Fibroblast of lung (primary cell): ENCODE results near the gene PCDH1. TPM values are rescaled to one million over a fixed set of nuclear protein-coding genes. Genes with fewer than 3 reads are reported as not detected.

ENCODE experiments used
- DNase-seq, 2 donors: peaks; one replicate each; pipeline versions ENCODE4 v3.0.0 to v3.0.0-alpha.2; 2010; ENCODE audit warnings: low read depth in 2 of 2
- H2AFZ ChIP-seq: 2 replicates; pipeline ENCODE4 v1.5.1; 2012; ENCODE audit warnings: low read length, control low read depth, inconsistent platforms
- H3K27ac ChIP-seq: 2 replicates; pipeline ENCODE4 v1.5.1; 2011; ENCODE audit warnings: low read length, control low read depth; ENCODE audit not compliant: insufficient read depth
- H3K27me3 ChIP-seq: 2 replicates; pipeline ENCODE4 v1.5.1; 2011; ENCODE audit warnings: mild to moderate bottlenecking, low read length; ENCODE audit not compliant: control insufficient read depth, insufficient read depth
- H3K36me3 ChIP-seq: 2 replicates; pipeline ENCODE4 v1.5.1; 2011; ENCODE audit warnings: low read length; ENCODE audit not compliant: control insufficient read depth, insufficient read depth
- H3K4me1 ChIP-seq: 2 replicates; pipeline ENCODE4 v1.5.1; 2011; ENCODE audit warnings: low read length; ENCODE audit not compliant: control insufficient read depth, insufficient read depth; ENCODE audit errors: extremely low read depth
- H3K4me2 ChIP-seq: 2 replicates; pipeline ENCODE4 v1.5.1; 2011; ENCODE audit warnings: low read length, control low read depth; ENCODE audit not compliant: insufficient read depth; ENCODE audit errors: extremely low read depth
- H3K4me3 ChIP-seq, 4 experiments: fragments of 200-600 bp in 1 of 4; sonication (generic) in 1 of 4; replicated peaks in 1 of 4; 2 replicates each; pipeline ENCODE4 v1.5.1; 2011 to 2016; ENCODE audit warnings: low read length in 4 of 4, low read depth in 3 of 4, mild to moderate bottlenecking in 3 of 4, control low read depth in 2 of 4, inconsistent platforms in 1 of 4, mixed read lengths in 1 of 4; ENCODE audit not compliant: insufficient read depth in 1 of 4; ENCODE audit errors: control extremely low read depth in 1 of 4
- H3K79me2 ChIP-seq: 2 replicates; pipeline ENCODE4 v1.5.1; 2012; ENCODE audit warnings: mild to moderate bottlenecking, low read length, inconsistent platforms; ENCODE audit not compliant: control insufficient read depth, insufficient read depth
- H3K9ac ChIP-seq: 2 replicates; pipeline ENCODE4 v1.5.1; 2011; ENCODE audit warnings: mild to moderate bottlenecking, low read length, control low read depth; ENCODE audit not compliant: insufficient read depth
- H3K9me3 ChIP-seq: 2 replicates; pipeline ENCODE4 v1.5.1; 2012; ENCODE audit warnings: low read depth, low read length; ENCODE audit not compliant: control insufficient read depth, insufficient read depth
- H4K20me1 ChIP-seq: 2 replicates; pipeline ENCODE4 v1.5.1; 2011; ENCODE audit warnings: low read length; ENCODE audit not compliant: control insufficient read depth, insufficient read depth; ENCODE audit errors: extremely low read depth
- CTCF ChIP-seq, 2 donors: IDR thresholded peaks in 1 of 2; conservative IDR thresholded peaks in 1 of 2; 1 replicate in 1 of 2; 2 replicates in 1 of 2; pipeline ENCODE4 v1.5.1; 2011 to 2012; ENCODE audit warnings: low read length in 2 of 2, control low read depth in 1 of 2, inconsistent platforms in 1 of 2, low read depth in 1 of 2, mild to moderate bottlenecking in 1 of 2
- EZH2 ChIP-seq: IDR thresholded peaks from 2 replicates; pipeline ENCODE4 v1.5.1; 2012; ENCODE audit warnings: low read length, control low read depth, mild to moderate bottlenecking; ENCODE audit errors: missing control alignments
- polyA plus RNA-seq, 2 donors: library from polyadenylated mRNA; depleted of rRNA in 1 of 2; stranded (reverse) in 1 of 2; unstranded in 1 of 2; fragments of >200 nt; gene quantifications; 2 replicates each; pipeline ENCODE4 v1.2.1, GENCODE V29; 2011 to 2012; ENCODE audit warnings: missing spikeins in 1 of 2
- total RNA-seq: library from RNA; depleted of rRNA; stranded (reverse); fragments of >200 nt; gene quantifications from 2 replicates; pipeline ENCODE4 v1.2.1, GENCODE V29; 2014

PCDH1 gene
- total and polyA plus RNA-seq, 2 donors (not counting 1 experiment from before 2014, with no cell fraction given), result 0.66 to 1.6 TPM

- Histone ChIP-seq H3K4me1 (peaks cover 3% of the 10 kb centered on the region), H3K4me3 (no peak overlapping the region), H3K9ac (no peak overlapping the region), H3K27me3 (peaks cover 5% of the 10 kb centered on the region), H3K4me2 (no peak overlapping the region), H3K79me2 (no peaks in the 10 kb centered on the region), H3K27ac (no peak overlapping the region), H2AFZ (no peak overlapping the region), H3K9me3 (no peaks in the 10 kb centered on the region), H4K20me1 (no peaks in the 10 kb centered on the region), H3K36me3 (no peaks in the 10 kb centered on the region)
- no peak for DNase-seq
- TF ChIP-seq EZH2 (no peak), CTCF (conservative IDR thresholded peaks at IDR 0.05 in 1 of 2, IDR thresholded peaks at IDR 0.05 in 1 of 2; ENCODE audit: low read depth in 1 of 2, low read length in 2 of 2) (no peak)
Measured at GRCh38 chr5:141916522-141916921, 38.3 kb upstream of the PCDH1 start.

DNA sequence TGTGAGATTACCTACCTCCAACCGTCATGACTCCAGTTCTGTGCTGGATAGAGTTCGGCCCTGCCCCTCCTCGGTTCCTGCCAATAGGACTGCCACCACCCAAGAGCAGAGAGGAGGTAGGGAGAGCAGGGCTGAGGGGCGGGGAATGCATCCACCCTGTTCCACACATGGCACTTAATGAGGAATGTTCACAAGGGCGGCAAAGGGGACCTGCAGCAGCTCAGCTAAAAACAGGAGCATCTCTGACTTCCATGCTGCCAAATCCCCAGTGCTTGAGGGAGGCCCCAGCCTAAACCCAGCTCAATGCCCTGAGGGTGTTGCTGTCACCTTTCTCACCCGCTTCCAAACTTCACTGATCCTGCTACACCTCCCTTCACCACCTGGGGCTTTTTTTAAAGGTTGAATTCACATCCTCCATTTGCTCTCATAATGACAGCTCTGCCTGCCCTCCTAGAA is 37.7 kb upstream of the PCDH1 start:
- no peaks in the 10 kb centered on the region for H3K79me2 ChIP-seq
- H3K36me3 ChIP-seq, result no peaks in the 10 kb centered on the region
- H3K4me2 ChIP-seq, result no peak overlapping the region
- H3K4me3 ChIP-seq, result no peak overlapping the region
- no peaks in the 10 kb centered on the region for H4K20me1 ChIP-seq
- no peak overlapping the region for H2AFZ ChIP-seq
- peaks cover 3% of the 10 kb centered on the region for H3K4me1 ChIP-seq
- no peaks in the 10 kb centered on the region for H3K9me3 ChIP-seq
- no peak overlapping the region for H3K27ac ChIP-seq
- DNase-seq, result no peak
- no peak overlapping the region for H3K9ac ChIP-seq
- H3K27me3 ChIP-seq, result peaks cover 5% of the 10 kb centered on the region
- TF ChIP-seq EZH2 (no peak), CTCF (conservative IDR thresholded peaks at IDR 0.05 in 1 of 2, IDR thresholded peaks at IDR 0.05 in 1 of 2; ENCODE audit: low read depth in 1 of 2, low read length in 2 of 2) (no peak)

DNA sequence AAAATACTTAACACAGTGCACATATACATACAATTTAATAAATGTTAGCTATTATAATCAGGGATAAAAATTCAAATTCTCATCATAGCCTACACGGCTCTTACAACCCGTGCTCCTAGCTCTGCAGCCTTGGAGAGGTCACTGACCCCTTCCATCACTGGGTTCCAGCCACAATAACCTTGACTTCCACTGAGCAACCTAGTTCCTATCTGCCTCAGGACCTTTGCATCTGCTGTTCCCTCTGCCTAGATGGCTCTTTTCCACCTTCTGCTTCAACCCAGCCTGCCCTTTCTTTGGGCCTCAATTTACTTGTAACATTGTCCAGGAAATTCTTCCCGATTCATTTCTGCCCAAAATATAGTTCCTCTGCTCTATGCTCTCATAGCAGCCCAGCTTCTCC is 36.6 kb upstream of the PCDH1 start:
- Histone ChIP-seq H3K4me3 (no peak overlapping the region), H3K79me2 (no peaks in the 10 kb centered on the region), H3K36me3 (no peaks in the 10 kb centered on the region), H3K4me2 (no peak overlapping the region), H3K27me3 (peaks cover 5% of the 10 kb centered on the region), H3K9ac (no peak overlapping the region), H3K4me1 (peaks cover 3% of the 10 kb centered on the region), H2AFZ (no peak overlapping the region), H3K27ac (no peak overlapping the region), H4K20me1 (no peaks in the 10 kb centered on the region), H3K9me3 (no peaks in the 10 kb centered on the region)
- TF ChIP-seq CTCF (conservative IDR thresholded peaks at IDR 0.05 in 1 of 2, IDR thresholded peaks at IDR 0.05 in 1 of 2; ENCODE audit: low read depth in 1 of 2, low read length in 2 of 2), result no peak
- no peak for TF ChIP-seq EZH2
- DNase-seq, result no peak
